Activated CD4-positive, alpha-beta memory T cell treated with anti-CD3 and anti-CD28 coated beads for 36 hours (primary cell): Measurements from ENCODE around the gene LSR. TPM values are rescaled to one million over a fixed set of nuclear protein-coding genes. Genes with fewer than 3 reads are reported as not detected.
"Not testable (repeated sequence)": the region's sequence is repeated elsewhere in the genome, so short reads cannot be mapped to it uniquely, and the experiment has no call there.

ENCODE experiments used
- CTCF ChIA-PET: fragments of 350-600 bp; sonication (Branson Sonifier 250); formaldehyde crosslinking; loops from one replicate; lab custom pipeline; 2021; ENCODE audit warnings: antibody characterized with exemption, inconsistent platforms; lab: Charles Lee
- POLR2A ChIA-PET: fragments of 350-600 bp; sonication (Branson Sonifier 250); formaldehyde crosslinking; loops from one replicate; lab custom pipeline; 2021; ENCODE audit warnings: antibody characterized with exemption; lab: Charles Lee
- DNase-seq: peaks from one replicate; pipeline ENCODE4 v3.0.0-alpha.2; 2020
- H3K27ac Mint-ChIP-seq: one replicate; pipeline ENCODE4 v1.8.0; 2021; ENCODE audit warnings: mixed read lengths
- H3K27me3 Mint-ChIP-seq: one replicate; pipeline ENCODE4 v1.8.0; 2021; ENCODE audit warnings: mixed read lengths
- H3K36me3 Mint-ChIP-seq: one replicate; pipeline ENCODE4 v1.8.0; 2021; ENCODE audit warnings: mixed read lengths
- H3K4me1 Mint-ChIP-seq: one replicate; pipeline ENCODE4 v1.8.0; 2021; ENCODE audit warnings: low read depth, mixed read lengths
- H3K4me3 Mint-ChIP-seq: one replicate; pipeline ENCODE4 v1.8.0; 2021; ENCODE audit warnings: mild to moderate bottlenecking, mixed read lengths
- H3K9me3 Mint-ChIP-seq: one replicate; pipeline ENCODE4 v1.8.0; 2021; ENCODE audit warnings: mixed read lengths
- intact Hi-C: fragments of 100-400 bp; cut with micrococcal nuclease; formaldehyde crosslinking; loops from one replicate; pipeline ENCODE4 v1.15.1; 2023
- total RNA-seq, 2 experiments: library from RNA; stranded (reverse); gene quantifications; one replicate each; pipeline ENCODE4 v1.2.3, GENCODE V29; 2021

The LSR gene
- total RNA-seq, 2 experiments from 2014 or later: 25.4 to 28.7 TPM

GRCh38 chr19:35232912-35233311, 15.9 kb upstream of the LSR start:
- DNase-seq: no peak
- H3K4me1 Mint-ChIP-seq: peaks cover 11% of the 10 kb centered on the region
- ChIA-PET POLR2A (no interaction called here), CTCF (no interaction called here)
- no peaks in the 10 kb centered on the region for H3K9me3 Mint-ChIP-seq
- intact Hi-C loops: no loop called here
- no peaks in the 10 kb centered on the region for H3K27me3 Mint-ChIP-seq
- no peak overlapping the region for H3K27ac Mint-ChIP-seq
- H3K36me3 Mint-ChIP-seq: no peaks in the 10 kb centered on the region
- no peak overlapping the region for H3K4me3 Mint-ChIP-seq

- ChIA-PET CTCF (interaction anchor here (1.2 to 1.5 kb wide), 4 partner anchors 75 to 232 kb away, joined by 3 to 5 read pairs (median 4); no protein-coding TSS in a partner anchor), POLR2A (interaction anchor here (2.3 kb wide), 1 partner anchor 83 kb away, joined by 5 read pairs; the partner anchor contains the start of gene FXYD5)
- H3K27me3 Mint-ChIP-seq: no peaks in the 10 kb centered on the region
- peaks cover 32% of the 10 kb centered on the region for H3K4me1 Mint-ChIP-seq
- H3K4me3 Mint-ChIP-seq: no peak overlapping the region
- H3K27ac Mint-ChIP-seq: no peak overlapping the region
- peak; percentile 47 for DNase-seq
- H3K36me3 Mint-ChIP-seq: peaks cover 7% of the 10 kb centered on the region
- peaks cover 9% of the 10 kb centered on the region for H3K9me3 Mint-ChIP-seq
- intact Hi-C loops: no loop called here
These were observed 12.0 kb upstream of the LSR start for GRCh38 chr19:35236638-35237400.

GRCh38 chr19:35239597-35239996, 9.2 kb upstream of the LSR start:
- DNase-seq, H3K27me3 Mint-ChIP-seq, H3K9me3 Mint-ChIP-seq, H3K4me3 Mint-ChIP-seq, intact Hi-C loops: not testable (repeated sequence)
- Mint-ChIP-seq H3K27ac (peak overlapping the region; percentile 77), H3K4me1 (peaks cover 37% of the 10 kb centered on the region), H3K36me3 (peaks cover 11% of the 10 kb centered on the region)
- ChIA-PET CTCF (interaction anchor here (1.0 kb wide), 1 partner anchor 26 kb away, joined by 3 read pairs; no protein-coding TSS in a partner anchor), POLR2A (interaction anchor here (0.8 to 1.4 kb wide), 2 partner anchors 25 to 28 kb away, joined by 3 to 5 read pairs; no protein-coding TSS in a partner anchor)

GRCh38 chr19:35240327-35240726, 8.5 kb upstream of the LSR start:
- no peaks in the 10 kb centered on the region for H3K27me3 Mint-ChIP-seq
- peaks cover 14% of the 10 kb centered on the region for H3K36me3 Mint-ChIP-seq
- peaks cover 9% of the 10 kb centered on the region for H3K9me3 Mint-ChIP-seq
- ChIA-PET POLR2A (interaction anchor here (0.6 to 1.4 kb wide), 4 partner anchors 26 to 1169 kb away, joined by 3 to 5 read pairs (median 4); partner anchors contain the start of gene USF2), CTCF (interaction anchor here (1.0 to 2.2 kb wide), 3 partner anchors 27 to 97 kb away, joined by 3 to 5 read pairs (median 3); partner anchors contain the start of gene FXYD7)
- peak; percentile 12 for DNase-seq
- peak overlapping the region; percentile 39 for H3K4me3 Mint-ChIP-seq
- peaks cover 34% of the 10 kb centered on the region for H3K4me1 Mint-ChIP-seq
- intact Hi-C loops: no loop called here
- peak overlapping the region; percentile 77 for H3K27ac Mint-ChIP-seq

- peaks cover 9% of the 10 kb centered on the region for H3K9me3 Mint-ChIP-seq
- CTCF ChIA-PET: interaction anchor here (1.0 to 2.2 kb wide), 3 partner anchors 87 to 269 kb away, joined by 3 to 5 read pairs (median 3); partner anchors contain the start of gene FXYD7
- H3K27ac Mint-ChIP-seq: no peak overlapping the region
- DNase-seq: no peak
- peaks cover 14% of the 10 kb centered on the region for H3K36me3 Mint-ChIP-seq
- no peak overlapping the region for H3K4me3 Mint-ChIP-seq
- intact Hi-C loops: no loop called here
- H3K4me1 Mint-ChIP-seq: peaks cover 33% of the 10 kb centered on the region
- POLR2A ChIA-PET: no interaction called here
- H3K27me3 Mint-ChIP-seq: no peaks in the 10 kb centered on the region
These were observed 7.4 kb upstream of the LSR start for GRCh38 chr19:35241417-35241816.

- no peak overlapping the region for H3K27ac Mint-ChIP-seq
- ChIA-PET CTCF (no interaction called here), POLR2A (no interaction called here)
- peaks cover 19% of the 10 kb centered on the region for H3K36me3 Mint-ChIP-seq
- peaks cover 42% of the 10 kb centered on the region for H3K4me1 Mint-ChIP-seq
- H3K27me3 Mint-ChIP-seq: peaks cover 1% of the 10 kb centered on the region
- DNase-seq: no peak
- H3K4me3 Mint-ChIP-seq: peak overlapping the region; percentile 14
- peaks cover 2% of the 10 kb centered on the region for H3K9me3 Mint-ChIP-seq
- intact Hi-C loops: loop anchor here (1.0 to 2.0 kb wide), 2 partner anchors 30 to 91 kb away; no protein-coding TSS in a partner anchor
These were observed 2.2 kb upstream of the LSR start for GRCh38 chr19:35246466-35247092.

GRCh38 chr19:35247526-35248309, 1.1 kb upstream of the LSR start:
- peaks cover 21% of the 10 kb centered on the region for H3K36me3 Mint-ChIP-seq
- DNase-seq: peak; percentile 76
- peak overlapping the region; percentile 96 for H3K27ac Mint-ChIP-seq
- H3K27me3 Mint-ChIP-seq: peaks cover 1% of the 10 kb centered on the region
- ChIA-PET CTCF (no interaction called here), POLR2A (no interaction called here)
- H3K9me3 Mint-ChIP-seq: no peaks in the 10 kb centered on the region
- H3K4me1 Mint-ChIP-seq: peaks cover 44% of the 10 kb centered on the region
- intact Hi-C loops: loop anchor here (1.0 to 2.0 kb wide), 3 partner anchors 22 to 92 kb away; no protein-coding TSS in a partner anchor
- H3K4me3 Mint-ChIP-seq: peak overlapping the region; percentile 86

- POLR2A ChIA-PET: no interaction called here
- H3K4me3 Mint-ChIP-seq: peak overlapping the region; percentile 86
- H3K9me3 Mint-ChIP-seq: no peaks in the 10 kb centered on the region
- intact Hi-C loops: no loop called here
- H3K4me1 Mint-ChIP-seq: peaks cover 42% of the 10 kb centered on the region
- peaks cover 21% of the 10 kb centered on the region for H3K36me3 Mint-ChIP-seq
- CTCF ChIA-PET: no interaction called here
- H3K27me3 Mint-ChIP-seq: peaks cover 1% of the 10 kb centered on the region
- peak; percentile 8 for DNase-seq
- H3K27ac Mint-ChIP-seq: peak overlapping the region; percentile 96
These were observed 495 bp downstream of the LSR start for GRCh38 chr19:35249146-35249847.

- Mint-ChIP-seq H3K27me3 (peaks cover 1% of the 10 kb centered on the region), H3K4me1 (peaks cover 42% of the 10 kb centered on the region), H3K9me3 (no peaks in the 10 kb centered on the region), H3K4me3 (peak overlapping the region; percentile 86), H3K36me3 (peaks cover 20% of the 10 kb centered on the region), H3K27ac (peak overlapping the region; percentile 29)
- intact Hi-C loops: no loop called here
- ChIA-PET CTCF (interaction anchor here (0.6 to 2.2 kb wide), 2 partner anchors 108 to 191 kb away, joined by 3 to 8 read pairs; no protein-coding TSS in a partner anchor), POLR2A (interaction anchor here (0.8 kb wide), 1 partner anchor 44 kb away, joined by 3 read pairs; no protein-coding TSS in a partner anchor)
- peak; percentile 7 for DNase-seq
These were observed 1.3 kb downstream of the LSR start for GRCh38 chr19:35249848-35250711.

- Mint-ChIP-seq H3K4me1 (peaks cover 45% of the 10 kb centered on the region), H3K36me3 (peaks cover 24% of the 10 kb centered on the region), H3K4me3 (no peak overlapping the region), H3K27me3 (peaks cover 1% of the 10 kb centered on the region), H3K9me3 (no peaks in the 10 kb centered on the region), H3K27ac (no peak overlapping the region)
- POLR2A ChIA-PET: interaction anchor here (0.9 to 1.1 kb wide), 2 partner anchors 13 to 96 kb away, joined by 3 read pairs; no protein-coding TSS in a partner anchor
- CTCF ChIA-PET: interaction anchor here (0.9 to 2.2 kb wide), 2 partner anchors 110 to 116 kb away, joined by 3 to 8 read pairs; partner anchors contain the start of gene LGI4
- peak; percentile 6 for DNase-seq
- intact Hi-C loops: no loop called here
These were observed 2.7 kb downstream of the LSR start for GRCh38 chr19:35251456-35251855.
